ENCODE results near the gene LYZ. TPM values are rescaled to one million over a fixed set of nuclear protein-coding genes. Genes with fewer than 3 reads are reported as not detected.
A peak's percentile ranks its signal among the peaks of the same experiment; 100 is the strongest.

LYZ gene
- total and polyA plus RNA-seq, 2 experiments from 2014 or later, result not detected

DNA sequence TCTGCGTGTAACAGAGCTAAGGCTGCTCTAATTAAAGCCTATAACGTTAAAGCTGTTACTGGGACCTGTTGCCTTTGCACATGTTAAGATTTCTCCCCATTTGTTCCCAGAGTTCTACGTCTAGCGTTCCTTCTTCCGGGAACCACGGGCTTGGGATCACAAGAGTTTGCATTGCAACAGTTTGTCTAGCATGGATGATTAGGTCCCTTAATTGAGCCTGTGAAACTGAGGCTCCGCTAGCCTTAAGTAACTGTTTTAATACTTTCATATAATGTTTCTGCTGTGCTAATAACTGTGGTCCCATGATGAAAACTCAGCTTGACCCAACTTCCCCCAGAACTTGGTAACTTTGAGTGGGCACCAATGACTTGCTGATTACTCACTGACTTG is 16.7 kb upstream of the LYZ start:
- Histone ChIP-seq H3K9me3 (ENCODE audit: low read depth) (no peaks in the 10 kb centered on the region), H3F3A (ENCODE audit: insufficient read depth) (no peaks in the 10 kb centered on the region), H4K20me1 (ENCODE audit: insufficient read depth) (no peaks in the 10 kb centered on the region), H3K27me3 (replicated peaks; ENCODE audit: insufficient read depth) (peaks cover 52% of the 10 kb centered on the region), H3K9ac (no peak overlapping the region), H3K4me3 (peak overlapping the region; percentile 62), H3K9me2 (ENCODE audit: insufficient read depth) (no peaks in the 10 kb centered on the region), H3K79me2 (ENCODE audit: insufficient read depth) (no peaks in the 10 kb centered on the region), H3K4me2 (ENCODE audit: unreplicated experiment) (peak overlapping the region; percentile 81), H2AFZ (peak overlapping the region; percentile 73), H3K27ac (no peak overlapping the region), H3K4me1 (ENCODE audit: insufficient read depth) (no peaks in the 10 kb centered on the region), H3K36me3 (ENCODE audit: low read depth) (no peaks in the 10 kb centered on the region)
- in situ Hi-C loops (cut with MboI), result no loop called here
- TF ChIP-seq EZH2 (IDR thresholded peaks at IDR 0.05; ENCODE audit: insufficient read depth, poor library complexity, severe bottlenecking) (no peak), EZH2phosphoT487 (IDR thresholded peaks at IDR 0.05; ENCODE audit: insufficient read depth, low read depth) (no peak)
- peak; percentile 11 for DNase-seq
- 4% methylated on average over 7 of the region's 7 CpGs for WGBS, 2 experiments (ENCODE audit: low coverage in 1 of 2, low lambda C conversion rate in 2 of 2, missing lambda C conversion rate in 2 of 2)

DNA sequence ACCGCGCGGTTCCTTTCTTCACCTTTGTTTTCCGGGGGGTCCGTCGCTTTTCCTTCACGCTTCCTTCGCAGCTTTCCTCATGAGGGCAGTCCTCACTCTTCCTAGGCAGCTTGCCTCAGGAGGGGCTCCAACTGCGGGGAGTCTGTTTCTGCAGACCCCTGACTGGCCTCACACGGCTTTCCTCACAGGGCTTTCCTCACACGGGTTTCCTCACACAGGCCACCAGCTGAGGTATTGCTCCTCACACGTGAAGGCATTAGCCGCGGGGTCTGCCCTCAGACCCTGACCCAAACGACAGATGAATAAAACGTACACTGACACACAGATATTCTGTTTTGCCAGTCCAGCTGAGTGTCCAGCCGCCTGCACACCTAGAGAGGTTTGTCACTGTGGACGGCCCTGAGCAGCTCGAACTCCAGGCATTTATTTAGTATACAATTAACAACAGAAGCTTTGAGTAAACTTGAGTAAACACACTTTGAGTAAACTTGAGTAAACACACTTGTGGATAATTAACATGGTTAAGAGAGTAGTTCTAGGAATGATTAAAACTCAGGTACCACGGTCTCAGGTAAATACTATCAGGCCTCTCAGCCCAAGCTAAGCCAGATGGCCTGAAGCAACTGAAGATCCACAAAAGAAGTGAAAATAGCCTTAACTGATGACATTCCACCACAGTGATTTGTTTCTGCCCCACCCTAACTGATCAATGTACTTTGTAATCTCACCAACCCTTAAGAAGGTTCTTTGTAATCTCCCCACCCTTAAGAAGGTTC is 16.1 kb upstream of the LYZ start:
- Histone ChIP-seq H3F3A (ENCODE audit: insufficient read depth) (no peaks in the 10 kb centered on the region), H4K20me1 (ENCODE audit: insufficient read depth) (no peaks in the 10 kb centered on the region), H3K9ac (no peak overlapping the region), H3K4me1 (ENCODE audit: insufficient read depth) (no peaks in the 10 kb centered on the region), H3K9me2 (ENCODE audit: insufficient read depth) (no peaks in the 10 kb centered on the region), H3K79me2 (ENCODE audit: insufficient read depth) (no peaks in the 10 kb centered on the region), H3K4me3 (no peak overlapping the region), H3K27ac (no peak overlapping the region), H3K9me3 (ENCODE audit: low read depth) (no peaks in the 10 kb centered on the region), H2AFZ (0 out of 2 replicates have a peak overlapping the region, but pooled peaks have one; percentile 73), H3K36me3 (ENCODE audit: low read depth) (no peaks in the 10 kb centered on the region), H3K27me3 (replicated peaks; ENCODE audit: insufficient read depth) (peaks cover 52% of the 10 kb centered on the region), H3K4me2 (ENCODE audit: unreplicated experiment) (no peak overlapping the region)
- in situ Hi-C loops (cut with MboI), result no loop called here
- TF ChIP-seq EZH2phosphoT487 (IDR thresholded peaks at IDR 0.05; ENCODE audit: insufficient read depth, low read depth), result no peak
- no peak for TF ChIP-seq EZH2 (IDR thresholded peaks at IDR 0.05; ENCODE audit: insufficient read depth, poor library complexity, severe bottlenecking)
- WGBS, 2 experiments (ENCODE audit: low coverage in 1 of 2, low lambda C conversion rate in 2 of 2, missing lambda C conversion rate in 2 of 2), result 47 to 52% methylated on average over 20 of the region's 20 CpGs
- DNase-seq, result peak; percentile 4

DNA sequence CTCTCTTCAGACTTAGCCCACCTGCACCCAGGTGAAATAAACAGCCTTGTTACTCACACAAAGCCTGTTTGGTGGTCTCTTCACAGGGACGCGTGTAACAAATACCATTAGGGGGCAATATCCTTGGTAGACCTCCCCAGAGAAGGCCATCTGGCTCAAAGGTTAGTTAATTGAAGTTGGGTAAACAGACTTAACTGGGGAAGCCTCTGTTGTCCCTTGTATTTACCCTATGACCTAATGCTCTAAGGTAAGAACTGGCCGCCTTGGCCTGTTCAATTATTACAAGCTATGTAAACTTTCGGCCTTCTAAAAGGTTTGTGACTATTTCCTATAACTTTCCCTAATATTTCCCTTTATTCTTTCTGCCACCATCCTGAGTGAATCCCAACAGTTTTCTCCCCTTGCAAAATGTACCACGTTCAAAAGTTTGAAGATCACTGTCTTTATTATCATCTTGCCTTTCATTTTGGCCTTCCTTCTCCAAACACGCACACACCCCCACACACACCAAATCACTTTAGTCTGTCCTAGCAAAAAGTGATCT is 15.3 kb upstream of the LYZ start:
- Histone ChIP-seq H3K27ac (no peak overlapping the region), H3K9ac (no peak overlapping the region), H2AFZ (no peak overlapping the region), H3K4me3 (no peak overlapping the region), H3K79me2 (ENCODE audit: insufficient read depth) (no peaks in the 10 kb centered on the region), H3K9me2 (ENCODE audit: insufficient read depth) (no peaks in the 10 kb centered on the region), H3F3A (ENCODE audit: insufficient read depth) (no peaks in the 10 kb centered on the region), H3K4me1 (ENCODE audit: insufficient read depth) (no peaks in the 10 kb centered on the region), H3K36me3 (ENCODE audit: low read depth) (no peaks in the 10 kb centered on the region), H3K4me2 (ENCODE audit: unreplicated experiment) (no peak overlapping the region), H3K27me3 (replicated peaks; ENCODE audit: insufficient read depth) (peaks cover 47% of the 10 kb centered on the region), H3K9me3 (ENCODE audit: low read depth) (no peaks in the 10 kb centered on the region), H4K20me1 (ENCODE audit: insufficient read depth) (no peaks in the 10 kb centered on the region)
- TF ChIP-seq EZH2 (IDR thresholded peaks at IDR 0.05; ENCODE audit: insufficient read depth, poor library complexity, severe bottlenecking), result no peak
- TF ChIP-seq EZH2phosphoT487 (IDR thresholded peaks at IDR 0.05; ENCODE audit: insufficient read depth, low read depth), result no peak
- WGBS, 2 experiments (ENCODE audit: low coverage in 1 of 2, low lambda C conversion rate in 2 of 2, missing lambda C conversion rate in 2 of 2), result 73 to 76% methylated on average over 6 of the region's 6 CpGs
- no peak for DNase-seq
- in situ Hi-C loops (cut with MboI), result no loop called here

DNA sequence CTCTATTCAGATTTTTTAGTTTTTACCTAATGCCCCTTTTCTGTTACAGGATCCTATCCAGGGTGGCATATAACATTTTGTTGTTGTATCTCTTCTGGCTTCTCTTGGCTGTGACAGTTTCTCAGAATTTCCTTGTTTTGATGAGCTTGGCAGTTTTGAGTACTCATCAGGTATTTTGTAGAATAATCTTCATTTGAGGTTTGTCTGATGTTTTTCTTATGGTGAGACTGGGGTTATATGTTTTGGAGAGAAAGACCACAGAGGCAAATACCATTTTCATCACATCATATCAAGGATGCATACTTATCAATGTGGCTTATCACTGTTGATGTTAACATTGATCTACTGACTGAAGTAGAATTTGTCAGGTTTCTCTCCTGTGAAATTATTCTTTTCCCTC is 14.0 kb upstream of the LYZ start:
- H3K36me3 ChIP-seq (ENCODE audit: low read depth), result no peaks in the 10 kb centered on the region
- H3K4me1 ChIP-seq (ENCODE audit: insufficient read depth), result no peaks in the 10 kb centered on the region
- H3K9me2 ChIP-seq (ENCODE audit: insufficient read depth), result no peaks in the 10 kb centered on the region
- no peak overlapping the region for H2AFZ ChIP-seq
- no peak overlapping the region for H3K9ac ChIP-seq
- no peak for DNase-seq
- in situ Hi-C loops (cut with MboI), result no loop called here
- H3K79me2 ChIP-seq (ENCODE audit: insufficient read depth), result no peaks in the 10 kb centered on the region
- H3K4me2 ChIP-seq (ENCODE audit: unreplicated experiment), result no peak overlapping the region
- H3K27me3 ChIP-seq (replicated peaks; ENCODE audit: insufficient read depth), result peaks cover 36% of the 10 kb centered on the region
- no peaks in the 10 kb centered on the region for H4K20me1 ChIP-seq (ENCODE audit: insufficient read depth)
- no peaks in the 10 kb centered on the region for H3K9me3 ChIP-seq (ENCODE audit: low read depth)
- H3K4me3 ChIP-seq, result no peak overlapping the region
- TF ChIP-seq EZH2 (IDR thresholded peaks at IDR 0.05; ENCODE audit: insufficient read depth, poor library complexity, severe bottlenecking) (no peak), EZH2phosphoT487 (IDR thresholded peaks at IDR 0.05; ENCODE audit: insufficient read depth, low read depth) (no peak)
- no peak overlapping the region for H3K27ac ChIP-seq
- no peaks in the 10 kb centered on the region for H3F3A ChIP-seq (ENCODE audit: insufficient read depth)
